Measurements from ENCODE around the gene HTRA3. TPM values are rescaled to one million over a fixed set of nuclear protein-coding genes. Genes with fewer than 3 reads are reported as not detected.

Gene HTRA3
- total RNA-seq, 2 donors from 2014 or later, result 3.2 to 4.6 TPM

DNA sequence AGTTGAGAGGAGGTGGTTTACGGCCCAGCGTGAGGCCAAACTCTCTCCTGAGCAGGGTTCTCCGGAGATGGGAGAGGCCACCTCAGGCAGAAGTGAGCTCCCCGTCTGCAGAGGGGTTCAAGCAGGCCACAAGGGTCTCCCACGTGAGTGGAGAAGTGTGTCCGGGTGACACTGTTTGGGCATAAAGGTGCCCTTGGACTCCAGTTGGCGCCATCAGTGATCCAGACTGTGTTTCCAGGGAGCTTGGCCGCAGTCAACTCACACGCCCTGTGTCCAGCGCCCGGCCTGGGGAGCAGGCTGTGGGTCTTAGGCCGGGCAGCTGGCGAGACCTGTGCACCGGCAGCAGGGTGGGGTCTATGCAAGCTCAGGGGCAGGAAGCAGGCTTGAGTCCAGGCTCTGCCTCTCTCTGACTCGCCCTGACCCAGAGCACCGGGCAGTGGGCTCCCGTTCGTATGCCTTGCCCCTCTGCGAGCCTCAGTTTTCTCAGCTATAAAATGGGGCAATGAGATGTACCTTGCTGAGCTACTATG is 24.6 kb upstream of the HTRA3 start:
- peaks cover 4% of the 10 kb centered on the region for H3K4me1 Mint-ChIP-seq
- H3K9me3 Mint-ChIP-seq, result peaks cover 4% of the 10 kb centered on the region
- Histone ChIP-seq H3K36me3 (ENCODE audit: control insufficient read depth, insufficient read depth, low read length) (no peaks in the 10 kb centered on the region), H3K9me3 (ENCODE audit: control insufficient read depth, low read length) (no peaks in the 10 kb centered on the region), H3K27me3 (ENCODE audit: control insufficient read depth, insufficient read depth, low read length, poor library complexity, severe bottlenecking) (no peaks in the 10 kb centered on the region), H3K9ac (ENCODE audit: extremely low read depth, low read length, poor library complexity, severe bottlenecking) (no peak overlapping the region), H3K4me1 (ENCODE audit: control insufficient read depth, insufficient read depth, low read length) (peaks cover 6% of the 10 kb centered on the region), H3K27ac (ENCODE audit: low read depth, low read length) (no peak overlapping the region), H3K4me3 (ENCODE audit: low read length) (no peak overlapping the region)
- TF ChIP-seq, protein P1, sequence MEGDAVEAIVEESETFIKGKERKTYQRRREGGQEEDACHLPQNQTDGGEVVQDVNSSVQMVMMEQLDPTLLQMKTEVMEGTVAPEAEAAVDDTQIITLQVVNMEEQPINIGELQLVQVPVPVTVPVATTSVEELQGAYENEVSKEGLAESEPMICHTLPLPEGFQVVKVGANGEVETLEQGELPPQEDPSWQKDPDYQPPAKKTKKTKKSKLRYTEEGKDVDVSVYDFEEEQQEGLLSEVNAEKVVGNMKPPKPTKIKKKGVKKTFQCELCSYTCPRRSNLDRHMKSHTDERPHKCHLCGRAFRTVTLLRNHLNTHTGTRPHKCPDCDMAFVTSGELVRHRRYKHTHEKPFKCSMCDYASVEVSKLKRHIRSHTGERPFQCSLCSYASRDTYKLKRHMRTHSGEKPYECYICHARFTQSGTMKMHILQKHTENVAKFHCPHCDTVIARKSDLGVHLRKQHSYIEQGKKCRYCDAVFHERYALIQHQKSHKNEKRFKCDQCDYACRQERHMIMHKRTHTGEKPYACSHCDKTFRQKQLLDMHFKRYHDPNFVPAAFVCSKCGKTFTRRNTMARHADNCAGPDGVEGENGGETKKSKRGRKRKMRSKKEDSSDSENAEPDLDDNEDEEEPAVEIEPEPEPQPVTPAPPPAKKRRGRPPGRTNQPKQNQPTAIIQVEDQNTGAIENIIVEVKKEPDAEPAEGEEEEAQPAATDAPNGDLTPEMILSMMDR (conservative IDR thresholded peaks at IDR 0.05), result no peak
- WGBS, 2 experiments (ENCODE audit: insufficient coverage in 1 of 2, insufficient read length in 1 of 2), result 94 to 97% methylated on average over 13 to 19 of the region's 19 CpGs
- no peak overlapping the region for H3K27ac Mint-ChIP-seq
- no peak overlapping the region for H3K4me3 Mint-ChIP-seq
- DNase-seq, result no peak
- no peaks in the 10 kb centered on the region for H3K27me3 Mint-ChIP-seq (ENCODE audit: insufficient read depth)
- no peaks in the 10 kb centered on the region for H3K36me3 Mint-ChIP-seq (ENCODE audit: low read depth)

DNA sequence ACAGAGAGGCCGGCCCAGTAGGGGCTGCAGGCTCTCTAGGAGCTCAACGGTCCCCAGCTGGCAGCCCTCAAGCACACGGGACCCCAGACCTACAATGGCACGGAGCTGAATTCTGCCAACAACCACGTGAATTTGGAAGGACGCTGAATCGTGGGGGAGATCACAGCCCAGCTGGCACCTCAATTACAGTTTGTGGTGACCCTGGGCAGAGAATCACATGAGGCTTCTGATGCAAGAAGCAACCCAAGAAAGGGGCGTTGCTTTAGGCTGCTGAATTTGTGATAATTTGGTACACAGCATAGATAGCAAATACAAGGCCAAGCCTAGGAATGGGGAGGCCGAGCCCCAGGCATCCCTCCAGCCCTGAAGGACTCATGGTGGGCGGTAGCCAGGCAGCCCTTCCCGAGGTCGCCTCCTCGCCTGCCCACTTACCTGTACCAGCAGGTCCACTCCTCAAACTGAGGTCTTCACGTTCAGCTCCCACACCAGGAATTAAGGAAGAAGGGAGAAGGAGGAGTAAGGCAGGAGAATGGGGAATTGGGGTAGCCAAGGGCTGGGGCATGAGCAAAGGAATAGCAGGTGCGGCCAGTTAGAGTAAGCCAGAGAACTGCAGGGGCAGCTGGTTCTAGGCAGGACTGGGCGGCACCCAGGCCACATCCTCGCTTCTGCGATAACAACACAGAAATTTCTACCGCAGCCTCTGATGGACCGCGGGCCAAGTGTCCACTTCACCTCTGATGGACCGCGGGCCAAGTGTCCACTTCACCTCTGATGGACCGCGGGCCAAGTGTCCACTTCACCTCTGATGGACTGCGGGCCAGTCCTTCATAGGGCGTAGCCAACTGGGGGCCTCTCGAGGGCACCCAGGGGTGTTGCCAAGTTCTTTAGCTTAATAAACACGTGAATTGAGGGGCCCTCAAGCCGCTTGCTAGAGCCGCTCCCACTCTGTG is 23.4 kb upstream of the HTRA3 start:
- TF ChIP-seq, protein P1 (conservative IDR thresholded peaks at IDR 0.05), result no peak
- no peak overlapping the region for H3K27ac ChIP-seq (ENCODE audit: low read depth, low read length)
- H3K4me3 ChIP-seq (ENCODE audit: low read length), result no peak overlapping the region
- H3K27me3 ChIP-seq (ENCODE audit: control insufficient read depth, insufficient read depth, low read length, poor library complexity, severe bottlenecking), result no peaks in the 10 kb centered on the region
- DNase-seq, result no peak
- H3K9ac ChIP-seq (ENCODE audit: extremely low read depth, low read length, poor library complexity, severe bottlenecking), result no peak overlapping the region
- WGBS, 2 experiments (ENCODE audit: insufficient coverage in 1 of 2, insufficient read length in 1 of 2), result 92 to 95% methylated on average over 24 to 31 of the region's 31 CpGs
- H3K27ac Mint-ChIP-seq, result no peak overlapping the region
- H3K4me1 ChIP-seq (ENCODE audit: control insufficient read depth, insufficient read depth, low read length), result peaks cover 6% of the 10 kb centered on the region
- H3K4me1 Mint-ChIP-seq, result peaks cover 4% of the 10 kb centered on the region
- H3K9me3 ChIP-seq (ENCODE audit: control insufficient read depth, low read length), result no peaks in the 10 kb centered on the region
- H3K36me3 Mint-ChIP-seq (ENCODE audit: low read depth), result no peaks in the 10 kb centered on the region
- H3K4me3 Mint-ChIP-seq, result no peak overlapping the region
- no peaks in the 10 kb centered on the region for H3K27me3 Mint-ChIP-seq (ENCODE audit: insufficient read depth)
- peaks cover 4% of the 10 kb centered on the region for H3K9me3 Mint-ChIP-seq
- H3K36me3 ChIP-seq (ENCODE audit: control insufficient read depth, insufficient read depth, low read length), result no peaks in the 10 kb centered on the region

DNA sequence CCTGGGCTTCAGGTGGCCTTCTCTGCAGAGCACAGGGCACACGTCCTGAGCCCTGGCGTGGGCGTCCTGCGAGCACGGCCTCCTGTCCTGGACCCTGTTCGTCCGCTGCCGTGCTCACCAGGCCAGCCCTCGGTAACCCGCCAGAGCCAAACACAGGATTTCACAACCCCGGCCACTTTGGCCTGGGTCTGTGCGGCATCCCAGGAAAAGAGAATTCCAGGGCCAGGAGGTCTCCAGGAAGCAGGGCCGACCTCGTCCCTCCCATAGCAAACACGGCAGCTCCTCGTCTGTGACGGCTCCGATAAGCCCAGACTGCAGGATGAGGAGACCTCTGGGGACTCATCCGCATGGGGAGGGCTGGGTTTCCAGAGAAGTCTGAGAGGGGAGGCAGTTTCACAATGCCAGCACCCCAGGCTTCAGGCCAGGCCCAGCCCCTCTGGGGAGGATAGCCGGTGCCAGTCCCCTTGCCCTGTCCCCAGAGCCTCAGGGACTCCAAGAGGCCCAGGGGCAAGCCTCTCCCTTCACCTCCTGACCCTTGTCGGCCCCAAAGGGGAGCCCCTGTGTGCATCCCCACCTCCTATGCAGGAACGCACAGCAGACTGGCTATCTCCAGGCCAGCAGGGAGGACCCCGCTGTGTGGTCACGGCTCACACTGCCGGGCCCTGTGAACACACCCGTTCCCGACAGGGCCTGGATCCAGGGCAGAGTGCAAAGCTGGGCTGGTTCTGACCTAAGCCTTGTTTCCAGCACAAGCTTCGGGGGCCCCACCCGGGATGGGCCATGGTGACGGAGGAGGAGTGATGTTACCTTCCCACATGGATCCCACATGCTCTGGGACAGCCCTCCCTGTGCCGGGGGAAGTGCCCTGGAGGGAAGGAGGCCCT is 22.3 kb upstream of the HTRA3 start:
- H3K36me3 Mint-ChIP-seq (ENCODE audit: low read depth), result no peaks in the 10 kb centered on the region
- 92 to 97% methylated on average over 14 to 31 of the region's 31 CpGs for WGBS, 2 experiments (ENCODE audit: insufficient coverage in 1 of 2, insufficient read length in 1 of 2)

More for the DNA sequence above, 22.3 kb upstream of the HTRA3 start:
- peaks cover 4% of the 10 kb centered on the region for H3K9me3 Mint-ChIP-seq
- H3K27ac Mint-ChIP-seq, result no peak overlapping the region
- no peaks in the 10 kb centered on the region for H3K27me3 Mint-ChIP-seq (ENCODE audit: insufficient read depth)
- DNase-seq, result no peak
- TF ChIP-seq, protein P1 (conservative IDR thresholded peaks at IDR 0.05), result no peak
- Histone ChIP-seq H3K36me3 (ENCODE audit: control insufficient read depth, insufficient read depth, low read length) (no peaks in the 10 kb centered on the region), H3K4me3 (ENCODE audit: low read length) (no peak overlapping the region), H3K4me1 (ENCODE audit: control insufficient read depth, insufficient read depth, low read length) (peaks cover 6% of the 10 kb centered on the region), H3K9me3 (ENCODE audit: control insufficient read depth, low read length) (no peaks in the 10 kb centered on the region), H3K9ac (ENCODE audit: extremely low read depth, low read length, poor library complexity, severe bottlenecking) (no peak overlapping the region), H3K27me3 (ENCODE audit: control insufficient read depth, insufficient read depth, low read length, poor library complexity, severe bottlenecking) (no peaks in the 10 kb centered on the region), H3K27ac (ENCODE audit: low read depth, low read length) (no peak overlapping the region)
- peaks cover 4% of the 10 kb centered on the region for H3K4me1 Mint-ChIP-seq
- no peak overlapping the region for H3K4me3 Mint-ChIP-seq
